Retina (tissue), 1 donor: ENCODE results near the gene KCTD5.
A peak's percentile ranks its signal among the peaks of the same experiment; 100 is the strongest.
"Not testable (repeated sequence)": the region's sequence is repeated elsewhere in the genome, so short reads cannot be mapped to it uniquely, and the experiment has no call there.

Source experiments
- DNase-seq: peaks from one replicate; pipeline ENCODE4 v3.0.0-alpha.2; 2016

The KCTD5 gene

DNA sequence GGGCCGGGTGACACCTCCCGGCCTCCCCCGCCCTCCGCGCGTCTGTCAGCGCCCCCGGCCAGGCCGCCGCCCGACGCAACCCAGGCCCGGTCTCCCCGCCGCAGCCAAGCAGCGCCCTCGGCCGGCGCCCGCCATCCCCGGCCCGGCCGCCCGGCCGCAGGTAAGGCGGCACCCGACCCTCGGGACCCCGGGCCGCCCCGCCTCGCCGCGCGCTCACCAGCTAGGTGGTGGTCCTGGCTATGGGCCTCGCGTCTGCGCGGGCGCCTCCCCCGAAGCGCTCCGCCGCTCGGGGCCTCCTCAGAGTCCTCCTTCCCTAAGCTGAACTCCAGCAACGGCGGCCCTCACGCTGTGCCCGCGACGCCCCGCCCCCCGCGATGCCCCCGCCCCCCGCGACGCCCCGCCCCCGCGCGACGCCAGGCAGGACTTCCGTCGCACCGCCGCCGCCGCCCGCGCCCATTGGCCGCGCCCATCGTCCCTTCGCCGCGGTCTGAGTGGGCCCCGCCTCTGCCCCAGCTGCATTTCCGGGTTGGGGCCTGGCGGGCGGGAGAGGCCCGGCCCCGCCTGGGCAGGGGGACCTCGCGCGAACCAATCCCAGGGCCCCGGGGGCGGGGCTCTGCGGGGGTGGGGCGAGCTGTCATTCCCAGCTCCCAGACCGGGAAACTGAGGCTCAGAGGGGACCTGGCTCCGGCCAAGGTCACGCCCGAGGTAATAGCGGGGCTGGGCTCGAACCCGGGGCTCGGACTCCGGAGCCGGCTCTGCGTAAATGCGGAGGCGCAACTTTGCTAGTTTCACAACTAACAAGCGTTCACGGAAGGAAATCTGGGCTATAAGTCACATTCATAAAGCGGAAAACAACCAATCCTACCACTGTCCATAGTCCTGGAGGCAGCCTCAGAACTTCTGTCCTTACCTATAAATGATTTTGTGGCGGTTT, 9.0 kb upstream of the KCTD5 start:
- DNase-seq = peak; percentile 87

GRCh38 chr16:2675021-2675420, 7.3 kb upstream of the KCTD5 start:
- DNase-seq = no peak

GRCh38 chr16:2675714-2676113, 6.6 kb upstream of the KCTD5 start:
- DNase-seq = no peak

DNA sequence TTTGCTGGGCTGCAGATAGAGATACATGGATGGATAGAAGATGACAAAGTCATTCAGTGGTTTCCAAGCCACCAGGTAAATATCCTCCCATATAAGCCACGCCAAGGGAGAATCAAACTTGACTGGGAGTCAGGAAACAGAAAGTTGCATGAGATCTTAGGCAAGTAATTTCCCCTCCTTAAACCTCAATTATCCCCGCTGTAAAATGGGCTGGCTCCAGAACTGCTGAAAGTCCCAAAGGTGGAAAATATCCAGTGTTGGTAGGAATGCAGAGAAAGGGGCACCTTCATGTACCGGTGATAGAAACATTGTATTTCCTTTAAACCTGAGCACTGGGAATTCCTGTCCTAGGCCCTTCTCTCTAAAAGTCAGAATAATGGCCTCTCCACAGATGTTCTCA, 5.4 kb upstream of the KCTD5 start:
- DNase-seq = not testable (repeated sequence)

GRCh38 chr16:2678206-2678965, 3.9 kb upstream of the KCTD5 start:
- not testable (repeated sequence) for DNase-seq

- not testable (repeated sequence) for DNase-seq
Measured at GRCh38 chr16:2679902-2680301, 2.4 kb upstream of the KCTD5 start.

DNA sequence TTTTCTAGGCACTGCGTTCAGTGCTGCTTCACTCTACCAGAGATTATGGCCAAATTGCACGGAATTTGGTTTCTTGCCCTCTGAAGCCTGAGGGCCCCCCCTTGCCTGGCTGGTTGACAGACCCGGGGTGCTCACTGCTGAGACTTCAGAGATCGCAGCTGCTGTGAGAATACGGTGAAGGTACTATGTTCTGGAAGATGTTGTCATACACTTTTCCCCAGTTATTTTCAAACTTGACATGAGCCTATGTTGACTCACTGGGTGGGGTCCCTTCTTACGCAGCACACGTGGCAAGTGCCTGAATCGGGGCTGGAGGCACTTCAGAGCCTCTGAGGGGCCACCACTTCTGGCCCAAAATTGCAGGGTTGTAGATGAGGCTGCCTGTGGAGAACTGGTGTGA, 2.0 kb upstream of the KCTD5 start:
- not testable (repeated sequence) for DNase-seq

DNA sequence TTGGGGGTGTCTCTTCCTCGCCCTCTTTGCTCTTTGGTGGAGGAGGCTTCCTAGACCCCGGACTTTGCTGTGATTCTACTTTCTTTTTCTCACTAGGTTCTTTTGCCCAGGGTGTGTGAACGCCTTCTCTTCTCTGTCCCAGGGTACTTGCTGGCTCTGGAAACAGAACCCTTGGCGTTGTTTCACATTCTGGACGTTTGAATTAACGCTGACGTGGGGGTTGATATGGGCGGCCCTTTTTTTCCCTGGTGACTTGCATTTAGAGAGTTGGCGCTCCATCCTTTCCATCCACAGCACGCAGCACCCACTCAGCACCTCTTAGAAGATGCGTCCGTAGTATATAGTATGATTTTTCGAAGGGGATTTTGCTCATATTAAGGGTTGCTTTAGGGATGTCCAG, 718 bp downstream of the KCTD5 start:
- not testable (repeated sequence) for DNase-seq

DNA sequence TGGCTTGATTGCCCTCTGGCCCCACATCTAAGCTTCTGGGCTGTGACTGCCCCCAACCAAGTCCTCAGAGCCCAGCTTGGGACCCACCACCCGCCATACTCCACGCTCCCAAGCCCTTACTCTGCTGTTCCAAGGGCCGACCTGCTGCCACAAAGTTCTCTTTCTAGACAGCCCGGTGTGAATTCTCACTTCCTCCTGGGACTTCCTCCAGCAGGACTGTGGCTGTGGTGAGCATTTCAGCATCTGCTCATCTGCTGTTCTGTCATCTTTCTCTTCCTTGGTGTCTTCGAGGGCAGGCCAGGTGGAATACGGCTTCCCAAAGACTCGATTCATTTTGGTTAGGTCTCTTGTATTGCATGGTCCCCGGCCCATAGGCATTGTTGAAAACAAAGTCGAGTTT, 3.8 kb downstream of the KCTD5 start:
- DNase-seq = not testable (repeated sequence)

- no peak for DNase-seq
Measured at GRCh38 chr16:2686912-2687507, 4.7 kb downstream of the KCTD5 start.

GRCh38 chr16:2687531-2688308, 5.4 kb downstream of the KCTD5 start:
- no peak for DNase-seq

DNA sequence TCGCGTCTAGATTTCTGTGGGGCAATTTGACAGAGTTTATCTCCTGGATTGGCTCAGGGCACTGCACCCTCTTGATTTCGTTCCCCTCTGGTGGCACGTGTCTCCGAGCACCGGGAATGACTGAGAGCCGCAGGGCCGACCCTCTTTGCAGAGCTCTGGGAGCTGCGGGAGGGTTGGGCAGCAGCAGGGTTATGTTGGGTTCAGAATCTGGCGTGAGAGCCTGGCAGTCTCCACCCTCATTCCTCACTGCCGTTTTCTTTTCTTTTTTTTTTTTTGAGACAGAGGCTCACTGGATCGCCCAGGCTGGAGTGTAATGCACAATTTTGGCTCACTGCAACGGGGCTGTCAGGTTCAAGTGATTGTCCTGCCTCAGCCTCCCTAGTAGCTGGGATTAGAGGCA, 7.1 kb downstream of the KCTD5 start:
- not testable (repeated sequence) for DNase-seq

DNA sequence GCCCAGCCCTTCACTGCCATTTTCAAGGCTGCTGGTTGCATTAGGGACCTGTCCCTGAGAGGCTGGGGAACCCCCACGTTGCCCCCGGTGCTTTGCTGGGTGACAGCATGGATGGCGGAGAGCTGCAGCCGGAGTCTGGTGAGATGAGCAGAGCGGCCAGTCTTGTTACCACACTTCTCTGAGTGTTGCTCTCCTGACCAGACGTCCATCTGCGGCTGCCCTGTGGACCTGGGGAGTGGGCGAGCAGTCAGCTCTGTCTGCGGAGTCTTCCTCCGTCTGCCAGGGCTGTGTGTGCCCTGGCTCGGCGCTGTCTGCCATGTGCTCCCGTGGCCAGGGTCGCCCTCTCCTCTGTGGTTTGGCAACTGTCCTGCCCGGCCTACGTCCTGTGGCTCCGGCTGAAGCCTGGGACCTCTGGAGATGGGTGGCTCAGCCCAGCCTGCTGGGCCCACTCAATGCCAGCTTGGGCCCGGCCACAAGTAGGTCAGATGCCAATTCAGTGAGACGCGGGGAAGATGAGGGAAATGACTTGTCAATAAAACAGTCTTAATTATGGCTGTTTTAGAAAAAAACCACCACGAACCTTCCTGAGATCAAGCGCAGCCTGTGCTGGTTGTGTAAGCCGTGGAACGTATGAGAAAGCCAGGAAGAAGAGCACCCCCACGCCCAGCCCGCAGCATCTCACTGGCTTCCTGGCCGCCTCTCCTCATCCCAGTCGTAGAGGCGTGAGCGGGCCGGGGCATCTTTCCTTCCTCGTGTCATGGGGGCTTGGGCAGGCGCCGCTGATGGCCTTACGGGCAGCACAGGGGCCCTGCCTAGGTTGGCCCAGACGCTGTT, 7.9 kb downstream of the KCTD5 start:
- DNase-seq = no peak

DNA sequence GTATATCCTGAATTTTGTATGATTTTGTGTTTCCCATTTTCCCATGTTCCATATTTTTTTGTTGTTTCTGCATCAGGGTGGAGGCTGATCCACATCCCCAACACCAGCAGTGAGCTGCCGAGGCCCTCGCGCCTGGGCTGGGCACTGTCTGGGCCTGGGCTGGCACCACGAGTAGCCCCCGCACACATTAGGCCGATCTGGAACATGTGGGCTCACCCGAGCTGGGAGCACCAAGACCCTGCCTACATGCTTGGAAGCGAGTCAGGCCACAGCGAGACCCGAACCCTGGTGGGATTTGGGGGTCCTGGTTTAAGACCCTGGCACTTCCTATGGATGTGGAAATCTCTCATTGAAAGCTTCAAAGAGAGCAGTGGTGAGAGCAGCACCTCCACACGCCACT, 8.5 kb downstream of the KCTD5 start:
- DNase-seq = no peak

DNA sequence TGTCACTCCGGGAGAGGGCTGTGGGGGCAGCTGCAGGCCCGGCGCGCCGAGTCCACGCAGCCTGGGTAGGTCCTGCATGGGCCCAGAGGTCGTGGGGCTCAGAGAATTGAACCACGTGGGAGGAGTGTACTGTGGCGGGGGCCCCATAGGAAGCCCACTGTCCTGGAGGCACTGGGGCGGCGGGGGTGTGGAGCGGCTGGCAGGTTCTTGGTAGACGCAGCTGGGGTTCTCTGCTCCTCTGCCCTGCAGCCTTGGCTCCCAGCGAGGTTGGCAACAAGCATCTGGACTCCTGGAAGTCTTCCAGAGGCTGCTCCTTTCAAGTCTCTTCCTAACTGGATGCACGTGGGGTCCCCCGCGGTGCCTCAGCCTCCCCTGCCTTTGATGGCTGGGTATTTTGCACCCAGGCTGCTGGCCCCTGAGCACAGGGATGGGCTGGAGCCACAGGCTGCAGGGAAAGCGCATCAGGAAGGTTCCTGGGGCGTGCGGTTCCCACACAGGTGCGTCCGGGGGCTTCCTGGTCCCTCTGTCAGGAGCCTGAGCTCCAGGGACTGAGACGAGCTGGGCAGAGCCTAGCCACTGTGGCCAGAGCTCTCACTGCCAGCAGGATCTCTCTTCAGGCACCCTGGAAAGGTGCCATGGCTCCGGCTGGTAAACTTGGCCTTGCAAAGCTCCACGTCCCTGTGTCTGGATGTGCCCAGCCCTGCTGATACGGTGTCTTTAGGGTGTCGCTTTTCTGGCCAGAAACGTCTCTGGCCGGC, 9.3 kb downstream of the KCTD5 start:
- no peak for DNase-seq

GRCh38 chr16:2692251-2692947, 10.1 kb downstream of the KCTD5 start:
- DNase-seq = peak; percentile 33

DNA sequence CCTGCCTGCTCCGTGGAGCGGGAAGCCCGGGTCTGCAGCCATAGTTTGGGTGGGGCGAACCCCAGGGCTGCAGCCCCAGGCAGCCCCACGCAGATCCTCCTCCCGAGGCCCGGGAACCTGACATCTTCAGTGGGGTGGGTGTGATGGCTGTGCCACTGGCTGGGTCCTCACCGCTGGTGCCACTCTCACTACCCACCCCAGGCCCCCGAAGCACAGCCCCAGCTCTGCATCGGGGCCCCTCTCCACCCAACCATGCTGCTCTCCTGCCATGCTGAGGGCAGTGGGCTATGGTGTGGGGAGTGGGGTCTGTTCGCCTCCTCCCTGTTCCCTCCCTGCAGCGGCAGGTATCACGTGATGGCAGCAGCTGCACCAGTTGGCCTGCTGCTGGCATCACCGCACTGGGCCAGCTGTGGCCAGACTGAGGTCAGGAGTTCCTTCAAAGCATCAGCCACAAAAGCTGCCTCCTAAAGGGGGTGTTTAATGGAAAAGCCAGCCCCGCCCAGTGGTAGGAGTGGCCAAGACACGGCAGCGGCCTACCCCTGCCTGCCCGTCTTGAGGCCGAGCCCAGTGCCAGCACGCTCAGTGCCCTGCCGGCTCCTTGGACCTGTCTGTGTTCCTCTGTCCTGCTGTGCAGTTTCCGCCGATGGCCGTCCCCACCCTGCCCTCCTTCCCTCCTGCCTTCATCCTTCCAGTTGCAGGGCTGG, 10.8 kb downstream of the KCTD5 start:
- peak; percentile 84 for DNase-seq

- DNase-seq = not testable (repeated sequence)
Measured at GRCh38 chr16:2696601-2697250, 14.4 kb downstream of the KCTD5 start.

DNA sequence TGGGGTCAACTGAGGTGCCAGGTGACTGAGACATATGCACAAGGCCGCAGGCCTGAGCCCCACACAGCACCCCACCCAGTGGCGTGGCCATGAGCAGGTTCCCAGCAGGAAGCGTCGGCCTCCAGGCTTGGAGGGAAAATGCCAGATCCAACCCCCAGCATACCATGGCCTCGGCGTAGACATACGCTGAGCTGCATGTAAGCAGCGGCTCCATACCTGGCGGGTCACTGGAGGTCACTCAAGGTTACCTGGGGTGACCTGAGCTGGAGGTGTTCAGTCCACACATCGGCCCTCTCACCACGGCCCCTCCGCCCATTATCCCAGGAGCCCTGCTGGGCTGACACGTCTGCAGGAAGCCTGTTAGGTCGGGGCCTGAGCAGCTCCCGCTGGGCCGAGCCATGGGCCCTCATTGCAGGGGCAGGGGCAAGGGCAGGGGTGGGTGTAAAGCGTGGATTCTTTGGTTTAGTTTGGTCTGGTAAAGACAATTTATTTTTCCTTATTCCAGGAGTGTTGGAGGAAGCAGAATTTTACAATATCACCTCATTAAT, 15.2 kb downstream of the KCTD5 start:
- no peak for DNase-seq
